GM03348 (cell line): ENCODE measurements around the gene XPC.

Experiments used
- DNase-seq: peaks from one replicate; pipeline ENCODE4 v3.0.0; 2012; ENCODE audit warnings: low spot score

XPC gene

GRCh38 chr3:14170531-14171159 lies 7.8 kb downstream of the XPC start:
- DNase-seq = peak; percentile 60

DNA sequence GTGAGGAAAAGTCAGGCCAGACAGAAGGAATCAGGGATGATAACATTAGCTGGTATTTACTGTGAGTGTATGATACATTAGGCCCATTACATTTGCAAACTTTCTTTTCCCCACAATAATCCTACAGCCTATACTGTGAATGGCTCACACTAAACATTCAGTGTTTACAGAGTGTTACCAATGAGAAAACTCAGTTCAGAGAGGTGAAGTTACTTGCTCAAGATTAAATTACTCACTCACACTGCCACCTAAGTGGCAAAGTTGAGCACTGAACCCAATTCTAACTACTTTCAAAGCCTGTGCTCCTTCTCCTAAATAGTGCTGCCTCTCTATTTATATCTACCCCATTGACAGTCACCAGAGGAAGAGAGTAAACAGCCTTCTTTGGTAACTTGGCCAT lies 8.5 kb downstream of the XPC start:
- no peak for DNase-seq

DNA sequence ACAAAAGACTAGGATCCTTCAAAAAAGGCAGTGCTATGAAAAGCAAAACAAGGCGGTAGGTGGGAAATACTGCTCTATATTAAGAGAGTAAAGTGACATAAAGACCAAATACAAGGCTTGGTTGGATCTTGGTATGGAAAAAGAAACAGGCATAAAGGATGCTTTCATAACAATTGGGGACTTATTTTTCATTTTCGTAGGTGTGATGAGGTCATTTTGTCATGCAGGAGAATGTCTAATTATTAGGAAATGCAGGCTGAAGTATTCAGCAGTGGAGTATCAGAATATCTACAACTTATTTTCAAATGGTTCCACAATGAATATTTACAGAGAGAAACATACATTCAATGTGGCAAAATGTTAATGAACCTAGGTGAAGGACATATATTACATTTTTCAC lies 9.0 kb downstream of the XPC start:
- DNase-seq = no peak

- no peak for DNase-seq
Observed at GRCh38 chr3:14166877-14167603, 11.4 kb downstream of the XPC start.

GRCh38 chr3:14162178-14162577 lies 16.2 kb downstream of the XPC start:
- no peak for DNase-seq

- no peak for DNase-seq
Observed at GRCh38 chr3:14161282-14161681, 17.1 kb downstream of the XPC start.

- no peak for DNase-seq
Observed at GRCh38 chr3:14159426-14159825, 19.0 kb downstream of the XPC start.

DNA sequence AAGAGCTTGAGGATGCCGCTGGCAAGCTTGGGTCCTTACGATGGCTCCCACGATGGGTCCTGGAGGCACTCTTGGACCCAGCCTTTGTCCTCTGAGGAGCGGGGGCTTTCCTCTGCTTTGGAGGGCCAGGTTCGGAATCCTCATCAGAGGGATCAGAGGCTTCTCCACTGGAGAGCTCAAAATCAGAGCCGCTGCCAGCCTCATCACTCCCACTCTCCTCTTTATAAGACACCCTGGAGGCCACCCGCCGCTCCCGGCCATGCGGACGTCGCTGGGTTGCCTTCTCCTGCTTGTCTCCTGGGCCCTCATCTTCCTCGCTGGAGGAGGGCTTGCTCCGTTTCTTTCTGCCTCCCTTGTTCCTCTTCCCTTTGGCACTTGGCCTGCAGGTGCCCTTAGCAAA lies 20.0 kb downstream of the XPC start:
- DNase-seq = no peak

DNA sequence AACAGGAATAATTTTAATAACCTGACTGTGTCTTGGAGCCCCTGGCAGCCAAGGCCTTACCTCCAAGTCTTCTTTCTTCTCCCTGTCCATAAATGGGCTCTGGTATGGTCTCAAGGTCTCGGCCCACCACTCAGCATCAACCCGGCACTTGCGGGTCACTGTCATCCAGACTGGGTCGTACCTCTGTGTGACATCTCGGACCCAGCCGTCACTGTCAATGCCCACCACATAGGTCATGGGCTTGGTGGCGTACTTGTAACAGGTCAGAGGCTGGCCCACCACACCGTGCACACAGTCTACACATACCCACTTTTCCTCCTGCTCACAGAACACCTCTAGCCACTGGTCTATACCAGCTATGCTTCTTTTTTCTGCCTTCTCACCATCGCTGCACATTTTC lies 20.4 kb downstream of the XPC start:
- DNase-seq = no peak

DNA sequence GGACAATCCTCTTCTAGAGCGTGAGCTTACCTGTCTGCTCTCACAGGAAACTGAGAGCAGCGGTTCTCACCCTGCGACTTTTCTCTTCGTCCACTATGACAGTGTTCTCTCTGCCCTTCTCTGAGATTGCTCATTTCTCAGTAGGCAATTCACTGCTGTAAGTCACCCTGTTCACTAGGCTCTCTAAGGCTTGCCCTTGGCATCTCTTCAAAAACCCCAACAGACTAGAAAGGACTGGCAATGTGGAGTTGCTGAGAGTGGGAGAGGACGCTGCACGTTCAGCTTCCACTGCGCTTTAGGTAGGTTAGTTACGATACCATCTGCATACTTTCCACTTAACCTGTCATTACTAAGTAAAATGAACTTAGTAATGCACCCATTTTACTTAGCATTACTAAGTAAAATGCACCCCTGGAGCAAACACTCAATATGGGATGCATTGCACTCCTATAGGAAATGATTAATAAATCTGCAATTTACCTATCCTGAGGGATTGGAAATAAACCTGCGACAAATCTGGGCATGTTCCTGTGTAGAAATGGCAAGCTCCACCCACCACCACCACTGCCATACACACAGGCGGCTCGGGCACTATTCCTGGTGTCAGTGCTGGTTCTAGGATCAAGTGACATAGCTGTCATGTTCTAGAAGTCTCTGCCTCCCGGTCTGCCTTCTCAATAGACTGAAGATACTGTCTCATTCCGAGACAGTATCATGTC lies 21.4 kb downstream of the XPC start:
- no peak for DNase-seq

DNA sequence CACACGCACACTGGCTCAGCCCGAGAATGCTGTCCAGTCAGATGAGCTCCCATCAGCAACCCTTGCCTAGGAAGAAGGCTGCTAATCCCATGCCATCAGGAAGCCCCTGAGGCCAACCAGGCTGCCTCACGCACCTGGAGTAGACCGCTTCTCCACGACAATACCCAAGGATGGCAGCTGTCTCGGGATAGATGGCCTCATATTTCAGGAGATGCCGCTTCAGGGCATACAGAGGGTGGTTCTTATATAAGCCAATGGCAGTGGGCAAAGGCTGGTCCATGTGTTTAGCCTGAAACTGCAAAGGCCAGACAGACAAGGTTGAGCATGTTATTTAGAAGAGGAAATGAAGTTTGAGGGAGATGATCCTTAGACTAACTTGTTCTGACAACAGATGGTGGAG lies 22.2 kb downstream of the XPC start:
- DNase-seq = no peak

DNA sequence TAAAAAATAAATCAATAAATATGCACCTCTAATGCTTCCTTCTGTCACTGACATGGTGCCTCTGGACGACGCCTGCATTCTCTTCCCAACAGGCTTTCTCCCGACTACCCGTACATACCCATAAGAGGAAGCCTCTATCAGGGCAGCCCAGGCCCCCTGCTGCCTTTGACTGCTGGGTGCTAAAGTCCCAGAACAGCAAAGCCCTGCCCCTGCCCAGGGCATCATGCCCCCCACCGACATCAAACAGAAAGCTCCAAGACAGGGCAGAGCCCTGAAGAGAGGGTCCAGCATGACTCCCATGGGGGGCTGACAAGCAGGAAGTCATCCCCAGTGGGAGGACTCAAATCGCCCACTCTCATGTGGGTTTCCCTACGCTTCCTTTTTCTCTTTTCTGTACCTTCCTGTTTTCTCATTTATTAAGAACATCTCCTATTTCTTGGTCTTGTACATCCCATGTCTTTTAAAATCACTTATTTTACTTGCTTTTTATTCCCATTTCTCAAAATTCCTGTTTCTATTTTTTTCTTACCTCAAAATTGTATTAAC lies 23.4 kb downstream of the XPC start:
- no peak for DNase-seq

DNA sequence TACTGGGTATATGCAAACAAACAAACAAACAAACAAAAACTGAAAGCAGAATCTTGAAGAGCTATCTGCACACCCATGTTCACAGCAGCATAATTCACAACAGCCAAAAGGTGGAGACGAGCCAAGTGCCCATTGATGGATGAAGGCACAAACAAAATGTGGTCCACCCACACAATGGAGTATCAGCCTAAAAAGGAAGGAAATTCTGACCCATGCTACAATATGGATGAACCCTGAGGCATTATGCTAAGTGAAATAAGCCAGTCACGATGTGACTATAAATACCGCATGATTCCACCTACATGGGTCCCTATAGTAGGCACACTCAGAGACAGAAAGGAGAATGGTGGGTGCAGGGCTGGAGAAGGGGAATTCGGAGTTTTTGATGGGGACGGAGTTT lies 24.1 kb downstream of the XPC start:
- DNase-seq = no peak

DNA sequence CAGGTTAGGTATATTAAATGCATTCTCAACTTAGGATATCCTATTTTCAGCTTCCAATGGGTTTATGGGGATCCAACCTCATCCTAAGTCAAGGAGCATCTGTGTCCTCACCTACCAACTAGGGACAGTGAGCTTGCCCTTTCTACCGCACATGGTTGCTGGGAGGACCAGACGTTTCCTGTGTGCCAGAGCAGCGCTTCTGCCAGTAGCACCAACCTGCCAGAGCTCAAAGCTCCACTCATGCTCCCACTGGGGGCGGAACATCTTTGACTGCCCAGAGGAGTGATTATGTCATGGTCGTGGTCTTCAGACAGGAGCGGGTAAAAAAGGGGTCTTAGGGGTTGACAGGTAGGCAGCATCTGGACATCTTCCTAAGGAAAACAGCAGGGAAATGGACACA lies 24.7 kb downstream of the XPC start:
- no peak for DNase-seq

- DNase-seq = no peak
Observed at GRCh38 chr3:14152963-14153355, 25.4 kb downstream of the XPC start.

- DNase-seq = no peak
Observed at GRCh38 chr3:14152233-14152962, 26.0 kb downstream of the XPC start.

DNA sequence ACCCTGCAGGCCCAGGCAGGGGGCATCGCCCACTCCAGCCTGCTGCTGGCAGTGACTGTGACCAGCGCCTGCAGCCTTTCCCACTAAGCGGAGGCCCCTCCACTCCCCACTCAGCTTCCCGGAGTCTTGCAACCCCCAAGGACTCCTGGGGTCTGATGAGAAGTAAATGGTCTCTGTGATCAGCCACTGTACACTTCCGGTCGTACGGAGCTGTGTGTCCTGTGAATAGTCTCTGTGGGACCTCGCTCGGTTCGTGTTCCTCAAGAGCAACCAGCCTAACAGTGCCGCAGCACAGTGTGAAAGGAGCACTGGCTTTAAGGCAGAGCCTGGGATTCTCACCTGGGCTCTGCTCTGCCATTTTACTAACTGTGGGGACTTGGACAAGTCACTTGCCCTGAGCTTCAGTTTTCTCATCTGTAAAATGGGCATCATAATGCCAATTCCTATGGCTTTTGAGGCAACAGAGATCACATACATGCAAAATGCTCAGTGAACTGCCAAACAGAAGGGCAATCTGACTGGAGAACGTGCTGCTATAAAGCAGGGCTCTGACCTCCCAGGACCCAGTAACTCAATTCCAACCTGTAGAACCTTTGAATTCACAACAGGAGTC lies 26.8 kb downstream of the XPC start:
- DNase-seq = no peak

GRCh38 chr3:14150491-14151230 lies 27.7 kb downstream of the XPC start:
- DNase-seq = no peak

- no peak for DNase-seq
Observed at GRCh38 chr3:14150078-14150477, 28.3 kb downstream of the XPC start.

- DNase-seq = no peak
Observed at GRCh38 chr3:14148041-14148985, 30.1 kb downstream of the XPC start.
